Keratinocyte (primary cell): ENCODE measurements around the gene COL16A1.

Experiments
- EZH2 ChIP-seq: IDR thresholded peaks from one replicate; pipeline ENCODE4 v1.6.1; 2012; ENCODE audit warnings: inconsistent platforms, mild to moderate bottlenecking, low read length, moderate library complexity
- TF ChIP-seq, protein P1 (sequence below), 3 experiments: IDR thresholded peaks in 1 of 3; conservative IDR thresholded peaks in 1 of 3; optimal IDR thresholded peaks in 1 of 3; 2 replicates in 2 of 3; 3 replicates in 1 of 3; pipeline versions ENCODE3 to v1.5.1; 2011; ENCODE audit warnings: low read length in 3 of 3, mild to moderate bottlenecking in 3 of 3, moderate library complexity in 2 of 3, control low read depth in 1 of 3, inconsistent platforms in 1 of 3; ENCODE audit not compliant: insufficient read depth in 2 of 3; ENCODE audit errors: extremely low read depth in 1 of 3

DNA sequence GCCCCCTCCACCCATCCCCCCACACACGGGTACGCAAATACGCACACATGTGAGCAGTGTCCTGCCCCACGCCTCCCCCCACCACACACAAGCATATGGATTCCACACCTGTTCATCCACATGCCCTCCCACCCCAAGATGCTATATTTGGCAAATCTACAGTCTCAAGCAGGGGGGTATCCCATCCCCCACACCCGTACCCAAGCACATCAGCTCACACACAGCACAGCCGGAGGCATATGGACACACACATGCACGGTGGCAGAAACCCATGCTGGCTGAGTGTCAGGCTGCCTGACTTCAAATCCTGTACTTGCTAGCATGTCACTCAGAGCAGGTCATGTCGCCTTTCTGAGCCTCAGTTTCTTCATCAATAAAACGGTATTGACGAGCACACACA lies 10.6 kb downstream of the COL16A1 start:
- TF ChIP-seq, protein P1, sequence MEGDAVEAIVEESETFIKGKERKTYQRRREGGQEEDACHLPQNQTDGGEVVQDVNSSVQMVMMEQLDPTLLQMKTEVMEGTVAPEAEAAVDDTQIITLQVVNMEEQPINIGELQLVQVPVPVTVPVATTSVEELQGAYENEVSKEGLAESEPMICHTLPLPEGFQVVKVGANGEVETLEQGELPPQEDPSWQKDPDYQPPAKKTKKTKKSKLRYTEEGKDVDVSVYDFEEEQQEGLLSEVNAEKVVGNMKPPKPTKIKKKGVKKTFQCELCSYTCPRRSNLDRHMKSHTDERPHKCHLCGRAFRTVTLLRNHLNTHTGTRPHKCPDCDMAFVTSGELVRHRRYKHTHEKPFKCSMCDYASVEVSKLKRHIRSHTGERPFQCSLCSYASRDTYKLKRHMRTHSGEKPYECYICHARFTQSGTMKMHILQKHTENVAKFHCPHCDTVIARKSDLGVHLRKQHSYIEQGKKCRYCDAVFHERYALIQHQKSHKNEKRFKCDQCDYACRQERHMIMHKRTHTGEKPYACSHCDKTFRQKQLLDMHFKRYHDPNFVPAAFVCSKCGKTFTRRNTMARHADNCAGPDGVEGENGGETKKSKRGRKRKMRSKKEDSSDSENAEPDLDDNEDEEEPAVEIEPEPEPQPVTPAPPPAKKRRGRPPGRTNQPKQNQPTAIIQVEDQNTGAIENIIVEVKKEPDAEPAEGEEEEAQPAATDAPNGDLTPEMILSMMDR (optimal IDR thresholded peaks at IDR 0.05 in 1 of 3, IDR thresholded peaks at IDR 0.05 in 1 of 3, conservative IDR thresholded peaks at IDR 0.05 in 1 of 3; ENCODE audit: extremely low read depth in 1 of 3, insufficient read depth in 2 of 3, low read length in 3 of 3): no peak
- no peak for TF ChIP-seq EZH2
